Activated T-cell treated with anti-CD3 and anti-CD28 coated beads for 4 hours (primary cell): ENCODE results near the gene TRIM38.
A peak's percentile ranks its signal among the peaks of the same experiment; 100 is the strongest.
"Not testable (repeated sequence)": the region's sequence is repeated elsewhere in the genome, so short reads cannot be mapped to it uniquely, and the experiment has no call there.

Source experiments
- DNase-seq: peaks from one replicate; pipeline ENCODE4 v3.0.0-alpha.2; 2020

The TRIM38 gene

DNA sequence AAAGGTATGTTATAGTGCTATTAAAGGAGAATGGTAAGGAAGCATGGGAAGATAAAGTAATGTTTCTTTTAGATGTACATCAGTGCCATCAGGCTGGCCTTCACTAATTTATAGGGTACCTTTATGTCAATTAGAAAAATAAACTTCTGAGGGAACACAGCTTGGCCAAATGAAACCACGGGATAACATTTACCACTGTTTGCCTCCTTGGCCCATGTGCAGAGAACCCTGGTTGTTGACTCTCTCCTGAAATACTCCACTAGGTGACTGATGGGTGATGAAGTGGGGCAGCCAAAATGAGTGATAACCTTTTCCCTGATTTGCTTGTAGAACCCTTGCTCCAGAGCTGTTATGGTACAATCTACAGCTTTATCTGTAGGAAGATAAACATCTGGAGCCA is 9.5 kb downstream of the TRIM38 start:
- no peak for DNase-seq

DNA sequence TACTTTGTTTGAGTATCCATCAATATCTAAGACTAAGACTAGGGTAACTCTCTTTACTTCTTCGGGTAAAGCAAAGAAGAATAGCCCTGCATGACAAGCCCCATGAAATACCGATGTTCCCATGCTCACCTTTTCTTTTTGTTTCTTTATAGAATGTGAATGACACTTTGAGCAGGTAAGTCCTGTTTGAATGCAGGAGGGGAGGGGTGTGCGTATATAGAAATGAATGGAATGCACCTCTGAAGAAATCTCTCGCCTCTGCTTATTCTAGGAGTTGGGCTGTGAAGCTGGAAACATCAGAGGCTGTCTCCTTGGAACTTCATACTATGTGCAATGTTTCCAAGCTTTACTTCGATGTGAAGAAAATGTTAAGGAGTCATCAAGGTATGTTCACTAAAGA is 10.3 kb downstream of the TRIM38 start:
- DNase-seq = no peak

DNA sequence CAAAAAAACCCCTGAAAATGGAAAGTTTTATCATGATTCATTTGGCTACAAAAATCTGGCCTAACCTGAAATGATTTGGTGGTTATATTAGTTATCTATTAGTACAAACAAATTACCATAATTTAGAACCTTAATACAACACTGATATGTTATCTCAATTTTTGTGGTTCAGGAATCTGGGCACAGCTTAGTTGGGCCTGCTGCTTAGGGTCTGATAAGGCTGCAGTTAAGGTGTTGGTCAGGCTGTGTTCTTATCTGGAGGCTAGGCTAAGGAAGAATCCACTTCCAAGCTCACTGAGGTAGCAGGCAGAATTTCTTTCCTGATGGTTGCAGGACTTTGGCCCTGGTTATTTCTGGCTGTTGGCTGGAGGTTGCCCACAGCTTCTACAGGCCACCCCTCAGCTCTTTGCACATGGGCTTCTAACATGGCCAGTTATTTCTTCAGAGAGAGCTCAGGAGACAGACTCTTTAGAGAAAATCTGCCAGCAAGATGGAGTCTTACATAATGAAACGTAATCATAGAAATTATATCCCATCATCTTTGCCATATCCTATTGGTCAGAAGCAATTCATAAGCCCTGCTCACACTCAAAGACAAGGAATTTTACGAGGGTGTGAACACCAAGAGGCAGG is 11.4 kb downstream of the TRIM38 start:
- DNase-seq = no peak

DNA sequence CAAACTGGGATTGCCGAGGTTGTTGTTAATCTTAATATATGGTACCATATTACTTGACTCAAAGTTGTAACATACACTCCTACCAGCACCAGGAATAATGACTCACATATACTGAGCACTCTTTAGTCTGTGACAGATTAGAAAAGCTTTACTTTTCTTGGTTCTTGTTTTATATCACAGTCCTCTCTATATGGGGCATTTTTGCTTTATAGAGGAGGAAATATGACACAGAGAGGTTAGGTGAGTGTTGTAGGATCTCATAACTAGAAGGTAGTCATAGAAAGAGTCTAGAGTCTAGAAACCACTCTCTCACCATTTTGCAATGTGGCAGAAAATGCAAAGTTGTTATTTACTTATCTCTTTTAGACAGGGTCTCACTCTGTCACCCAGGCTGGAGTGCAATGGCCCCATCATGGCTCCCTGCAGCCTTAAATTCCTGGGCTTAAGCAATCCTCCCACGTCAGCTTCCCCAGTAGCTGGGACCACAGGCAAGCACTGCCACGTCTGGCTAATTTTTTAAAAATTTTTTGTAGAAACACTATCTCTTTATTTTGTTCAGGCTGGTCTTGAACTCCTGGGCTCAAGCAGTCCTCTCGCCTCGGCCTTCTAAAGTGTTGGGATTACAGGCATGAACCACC is 13.4 kb downstream of the TRIM38 start:
- DNase-seq = no peak

DNA sequence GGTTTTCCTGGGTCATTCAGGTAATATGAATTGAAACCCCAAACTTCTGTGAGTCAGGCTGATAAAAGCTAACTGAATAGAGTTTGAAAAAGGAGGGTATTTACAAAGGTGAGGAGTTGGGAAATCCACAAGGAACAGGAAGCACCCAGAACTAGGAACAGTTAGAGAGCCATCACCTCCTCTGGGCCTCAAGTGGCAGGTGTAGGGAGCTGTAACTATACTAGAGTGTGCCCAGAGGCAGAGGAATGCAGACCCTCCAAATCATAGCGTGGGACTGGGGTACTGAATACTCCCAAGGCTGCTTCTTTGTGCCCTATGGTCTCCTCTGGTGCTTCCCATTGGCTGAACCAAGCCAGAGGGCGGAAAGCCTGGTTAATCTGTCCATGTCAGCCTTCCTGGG is 18.3 kb downstream of the TRIM38 start:
- no peak for DNase-seq

DNA sequence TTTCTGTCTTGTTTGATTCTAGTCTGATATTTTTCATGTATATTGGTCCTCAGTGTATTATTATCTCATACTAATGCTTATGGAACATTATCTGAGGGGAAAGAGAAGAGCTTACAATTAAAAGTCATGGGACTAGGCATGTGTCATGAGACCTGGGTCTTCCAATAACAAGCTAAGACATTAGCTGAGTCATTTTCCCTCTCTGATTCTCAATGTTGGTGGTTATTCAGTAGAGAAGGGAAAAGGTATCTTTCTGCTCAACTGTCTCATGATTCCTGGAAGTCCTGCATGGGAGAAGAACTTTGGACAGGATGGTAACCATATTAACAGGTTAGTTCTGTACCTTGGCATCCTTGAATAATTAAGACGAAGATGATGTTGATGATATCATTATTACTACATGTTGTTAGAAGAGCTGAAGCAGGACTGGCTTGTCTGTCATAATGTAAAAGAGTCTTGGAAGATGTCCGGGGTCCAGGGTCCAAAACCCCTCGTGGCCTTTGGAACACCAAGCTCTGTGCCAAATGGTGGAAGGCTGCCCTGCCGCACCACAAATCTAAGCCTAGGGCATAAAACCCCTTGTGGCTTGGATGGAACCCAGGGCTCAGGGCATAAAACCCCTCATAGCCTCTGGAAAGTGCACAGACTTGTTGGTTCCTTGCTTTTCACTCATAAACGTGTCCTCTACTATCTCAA is 19.1 kb downstream of the TRIM38 start:
- no peak for DNase-seq

DNA sequence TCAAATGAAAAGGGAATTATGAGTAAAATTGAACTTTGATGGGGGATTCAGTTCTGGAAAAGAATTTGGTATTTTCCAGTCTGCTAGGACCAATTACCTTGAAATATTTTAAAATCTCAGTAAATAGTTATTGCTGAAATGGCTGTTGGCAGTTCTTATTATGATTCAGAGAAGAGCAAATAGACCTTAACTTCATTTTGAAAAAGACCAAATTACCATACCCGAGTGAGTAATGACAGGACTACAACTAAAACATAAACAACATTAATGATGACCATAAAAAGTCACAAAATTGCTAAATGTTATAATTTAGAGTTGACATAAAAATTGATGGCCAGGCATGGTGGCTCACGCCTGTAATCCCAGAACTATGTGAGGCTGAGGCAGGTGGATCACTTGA is 21.7 kb downstream of the TRIM38 start:
- no peak for DNase-seq

DNA sequence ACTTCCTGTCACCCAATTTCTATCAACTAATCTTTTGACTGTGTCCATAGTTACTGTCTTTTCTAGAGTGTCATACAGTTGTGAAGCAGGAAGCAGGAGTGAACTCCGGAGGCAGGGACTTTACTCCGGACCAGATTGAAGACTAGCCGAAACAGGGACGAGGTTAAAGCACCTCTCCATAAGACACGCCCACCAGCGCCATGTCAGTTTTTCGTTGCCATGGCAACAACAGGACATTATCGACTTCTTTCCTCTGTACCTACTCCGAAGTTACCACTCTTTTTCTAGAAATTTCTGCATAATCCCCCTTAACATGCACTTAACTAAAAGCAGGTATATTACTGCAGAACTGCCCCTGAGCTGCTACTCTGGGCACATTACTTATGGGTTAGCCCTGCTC is 25.2 kb downstream of the TRIM38 start:
- no peak for DNase-seq

DNA sequence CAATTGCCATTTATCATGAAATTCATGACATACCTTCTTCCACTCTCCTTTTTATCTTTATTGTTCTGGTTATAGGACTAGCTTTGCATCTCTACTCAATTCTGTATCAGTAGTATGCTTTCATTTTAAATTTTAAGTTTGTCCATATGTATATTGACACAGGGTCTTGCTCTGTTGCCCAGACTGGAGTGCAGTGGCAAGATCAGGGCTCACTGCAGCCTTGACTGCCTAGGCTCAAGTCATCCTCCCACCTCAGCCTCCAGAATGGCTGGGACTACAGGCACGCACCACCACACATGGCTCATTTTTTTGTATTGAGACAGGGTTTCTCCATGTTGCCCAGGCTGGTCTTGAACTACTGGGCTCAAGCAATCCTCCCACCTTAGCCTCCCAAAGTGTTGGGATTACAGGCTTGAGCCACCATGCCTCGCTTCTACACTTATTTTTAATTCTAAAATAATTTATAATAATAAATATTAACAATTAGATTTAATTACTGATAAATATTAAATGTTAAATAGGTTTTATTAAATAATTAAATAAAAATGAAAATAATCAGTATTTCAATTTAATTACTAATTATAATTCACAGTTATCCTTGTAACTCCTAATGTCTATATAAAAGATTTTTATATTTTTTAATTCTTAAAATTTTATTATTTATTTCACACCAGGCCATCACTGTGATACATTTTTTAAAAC is 27.7 kb downstream of the TRIM38 start:
- no peak for DNase-seq

DNA sequence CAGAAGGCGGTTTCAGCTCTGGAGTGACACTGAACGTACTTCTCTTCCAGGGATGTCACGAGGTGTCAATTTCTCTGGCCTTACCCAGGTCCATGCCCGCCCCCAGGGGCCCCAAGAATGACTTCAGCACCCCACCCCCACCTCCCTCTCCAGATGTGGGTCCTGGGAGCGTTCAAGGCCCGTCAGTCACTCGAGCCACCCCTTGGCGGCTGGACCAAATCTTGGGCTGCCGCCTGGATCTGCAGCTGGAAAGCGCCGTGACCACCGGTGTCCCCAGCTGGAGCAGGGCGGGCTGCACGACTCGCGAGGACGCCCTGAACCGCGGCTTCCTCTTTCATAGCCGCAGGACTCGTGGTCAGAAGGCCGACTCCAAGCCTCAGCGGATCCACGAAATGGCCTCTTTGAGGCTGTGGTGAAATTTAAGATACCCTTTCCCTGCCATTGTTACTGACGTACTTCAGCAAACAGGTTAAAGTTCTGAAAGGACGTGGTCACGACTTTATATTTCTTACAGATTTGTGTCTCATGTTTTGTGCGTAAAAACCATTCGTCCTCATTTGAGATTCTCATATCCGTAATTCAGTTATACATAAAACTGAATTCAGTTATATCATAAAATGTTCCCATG is 29.3 kb downstream of the TRIM38 start:
- DNase-seq = peak; percentile 9

DNA sequence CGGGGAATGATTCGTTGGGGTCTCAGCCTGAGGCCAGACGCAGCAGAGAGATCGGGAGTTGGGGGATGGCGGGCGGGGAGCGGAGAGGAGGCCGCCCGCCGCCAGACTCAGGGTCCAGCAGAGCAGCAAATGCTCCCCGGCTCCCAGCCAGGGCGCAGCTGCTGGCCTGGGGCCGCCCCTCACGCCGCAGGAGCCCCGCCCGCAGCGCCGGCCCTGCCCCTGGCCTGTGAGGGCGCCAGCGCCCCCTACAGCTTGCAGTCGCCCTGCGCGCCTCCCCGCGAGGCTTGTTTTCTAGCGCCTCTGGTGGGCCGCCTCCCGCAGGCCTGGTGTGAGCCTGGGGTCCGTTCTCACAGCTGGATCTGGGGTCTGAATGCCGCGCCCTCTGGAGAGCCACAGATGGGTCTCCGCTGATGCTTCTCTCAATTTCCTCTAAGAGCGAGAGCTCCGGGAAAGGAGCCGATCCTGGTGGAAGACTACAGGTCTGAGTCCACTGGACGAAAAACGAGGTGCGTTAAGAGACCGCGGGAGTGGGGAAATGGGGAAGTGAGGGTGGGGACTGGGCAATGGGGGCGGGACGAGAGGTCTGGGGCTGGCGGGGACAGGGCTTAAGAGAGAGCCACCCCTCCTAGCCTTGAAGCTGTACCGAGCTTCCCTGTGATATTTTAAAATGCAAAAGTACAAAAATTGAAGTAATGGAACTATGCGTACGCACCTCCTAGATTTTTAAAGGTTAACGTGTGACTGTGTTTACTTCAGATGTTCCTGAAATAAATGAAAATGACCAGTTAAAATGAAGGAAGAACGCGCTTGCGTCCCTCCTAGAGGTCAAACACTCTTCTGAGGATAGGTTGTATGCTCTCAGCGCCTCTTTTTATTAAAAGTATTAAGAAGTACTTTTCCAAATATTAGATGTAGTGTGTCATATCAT is 30.1 kb downstream of the TRIM38 start:
- DNase-seq = peak; percentile 92

DNA sequence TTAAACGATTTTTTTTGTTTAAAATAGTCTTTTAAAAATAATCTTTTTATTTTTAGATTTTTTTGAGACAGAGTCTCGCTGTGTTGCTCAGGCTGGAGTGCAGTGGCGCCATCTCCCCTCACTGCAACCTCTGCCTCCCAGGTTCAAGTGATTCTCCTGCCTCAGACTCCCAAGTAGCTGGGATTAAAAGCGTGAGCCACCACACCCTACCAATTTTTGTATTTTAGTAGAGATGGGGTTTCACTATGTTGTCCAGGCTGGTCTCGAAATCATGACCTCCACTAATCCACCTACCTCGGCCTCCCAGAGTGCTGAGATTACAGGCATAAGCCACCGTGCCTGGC is 30.7 kb downstream of the TRIM38 start:
- not testable (repeated sequence) for DNase-seq

DNA sequence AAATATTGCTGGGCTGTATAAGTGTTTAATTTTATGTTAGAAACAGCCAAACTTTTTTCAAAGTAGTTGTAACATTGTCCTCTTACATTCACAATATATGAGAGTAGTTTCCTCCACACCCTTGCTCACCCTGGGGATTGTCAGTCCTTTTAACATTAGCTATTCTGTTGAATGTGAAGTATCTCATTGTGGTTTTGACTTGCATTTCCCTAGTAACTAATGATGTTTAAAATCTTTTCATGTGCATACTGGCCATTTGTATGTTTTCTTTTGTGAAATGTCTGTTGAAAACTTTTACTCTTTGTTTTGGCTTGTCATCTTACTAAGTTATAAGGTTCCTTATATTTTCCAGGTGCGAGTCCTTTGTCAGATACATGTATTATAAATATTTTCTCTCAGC is 32.9 kb downstream of the TRIM38 start:
- DNase-seq = no peak

DNA sequence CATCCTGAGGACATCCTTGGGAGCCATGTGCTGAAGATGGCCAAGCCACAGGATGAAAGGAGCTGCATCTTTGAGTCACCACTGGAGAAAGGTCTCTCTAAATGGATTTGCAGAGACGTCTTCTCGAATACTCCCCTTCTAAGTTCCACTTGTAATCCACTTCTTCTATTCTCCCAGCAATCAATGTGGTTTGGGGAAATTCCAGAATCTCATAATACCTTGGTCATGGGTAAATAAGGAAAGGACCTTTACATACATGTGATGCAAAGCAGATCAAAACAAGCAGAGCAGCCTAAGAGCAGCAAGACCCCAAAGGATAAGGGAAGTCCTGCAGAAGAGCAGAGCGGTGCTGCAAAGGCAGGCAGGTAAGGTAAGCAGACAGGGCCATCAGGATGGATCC is 35.3 kb downstream of the TRIM38 start:
- no peak for DNase-seq

DNA sequence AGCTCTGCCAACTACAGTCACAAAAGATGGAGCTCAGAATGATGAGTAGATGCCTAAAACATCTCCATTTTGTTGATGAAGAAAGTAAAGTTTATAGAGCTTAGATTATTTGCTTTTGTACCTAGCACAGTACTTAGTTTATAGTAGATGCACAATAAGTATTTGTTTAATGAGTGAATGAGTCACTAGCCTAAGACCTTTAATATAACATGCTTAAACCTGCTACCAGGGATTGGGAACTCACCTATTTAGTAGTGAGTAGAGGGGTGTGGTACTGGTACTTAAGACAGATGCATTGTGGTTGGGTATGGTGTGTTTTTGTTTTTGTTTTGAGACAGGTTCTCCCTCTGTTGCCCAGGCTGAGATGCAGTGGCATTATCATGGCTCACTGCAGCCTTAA is 35.8 kb downstream of the TRIM38 start:
- no peak for DNase-seq

DNA sequence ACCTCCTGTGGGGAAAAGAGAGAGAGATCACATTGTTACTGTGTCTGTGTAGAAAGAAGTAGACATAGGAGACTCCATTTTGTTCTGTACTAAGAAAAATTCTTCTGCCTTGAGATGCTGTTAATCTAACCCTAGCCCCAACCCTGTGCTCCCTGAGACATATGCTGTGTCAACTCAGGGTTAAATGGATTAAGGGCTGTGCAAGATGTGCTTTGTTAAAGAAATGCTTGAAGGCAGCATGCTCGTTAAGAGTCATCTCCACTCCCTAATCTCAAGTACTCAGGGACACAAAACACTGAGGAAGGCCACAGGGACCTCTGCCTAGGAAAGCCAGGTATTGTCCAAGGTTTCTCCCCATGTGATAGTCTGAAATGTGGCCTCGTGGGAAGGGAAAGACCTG is 36.6 kb downstream of the TRIM38 start:
- DNase-seq = not testable (repeated sequence)

DNA sequence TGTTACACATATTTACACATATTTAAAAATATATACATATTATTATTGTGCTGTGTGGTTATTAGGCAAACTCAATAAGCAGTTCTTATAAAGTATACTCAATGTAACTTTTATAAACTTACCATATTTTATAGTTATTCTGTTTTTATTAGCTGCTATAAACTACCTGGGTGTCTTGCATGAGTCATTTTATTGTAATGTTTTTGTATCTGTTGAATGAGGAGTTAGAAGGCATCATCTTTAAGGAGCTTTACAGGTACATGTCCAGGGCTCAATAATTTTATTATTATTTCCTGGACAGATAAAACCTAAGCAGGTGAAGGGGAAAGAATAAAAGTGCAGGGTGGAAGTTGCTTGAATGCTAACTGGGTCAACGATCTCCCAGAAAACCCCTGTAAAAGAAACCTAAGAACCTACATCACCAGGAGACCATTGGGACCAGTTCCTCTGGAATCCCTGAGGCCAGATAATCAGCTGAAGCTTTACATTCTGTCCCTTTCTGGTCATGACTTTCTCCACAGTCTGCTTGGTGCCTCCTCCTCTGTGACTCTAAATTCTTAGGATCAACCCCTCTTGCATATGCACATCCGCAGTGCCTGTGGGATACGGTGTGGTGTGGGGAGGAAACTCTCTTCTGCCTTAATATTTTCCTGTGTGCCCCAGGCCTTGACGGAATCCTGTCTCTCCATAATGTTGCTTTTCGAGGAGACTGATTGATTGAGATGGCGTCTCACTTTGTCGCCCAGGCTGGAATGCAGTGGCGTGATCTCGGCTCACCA is 38.0 kb downstream of the TRIM38 start:
- no peak for DNase-seq

DNA sequence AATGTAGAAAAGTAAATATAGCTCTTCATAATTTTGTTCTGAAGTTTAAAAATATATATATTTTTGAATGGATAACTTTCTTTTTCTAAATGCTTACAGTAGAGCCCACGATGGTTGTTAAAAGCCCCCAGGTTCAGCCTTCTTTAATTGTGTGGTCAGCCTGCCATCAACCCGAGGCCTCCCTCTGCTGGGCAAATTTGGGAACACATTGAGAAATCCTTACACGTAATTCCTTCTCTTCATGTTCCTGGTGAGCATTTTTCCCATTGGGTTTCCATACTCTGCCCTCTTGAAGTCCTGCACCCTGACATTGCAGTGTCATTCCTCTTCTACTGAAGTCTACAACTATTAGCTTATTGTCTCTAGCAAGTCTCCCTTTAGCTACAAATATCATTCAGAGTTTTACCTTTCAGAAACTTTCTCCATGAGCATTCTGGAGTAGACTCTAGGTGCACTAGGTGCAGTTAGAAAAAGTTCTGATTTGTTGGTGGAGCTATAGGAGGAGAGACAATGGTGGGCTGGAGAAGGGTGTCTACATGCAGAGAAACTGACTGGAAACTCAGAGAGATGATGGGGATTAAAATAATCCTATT is 40.6 kb downstream of the TRIM38 start:
- DNase-seq = peak; percentile 38

DNA sequence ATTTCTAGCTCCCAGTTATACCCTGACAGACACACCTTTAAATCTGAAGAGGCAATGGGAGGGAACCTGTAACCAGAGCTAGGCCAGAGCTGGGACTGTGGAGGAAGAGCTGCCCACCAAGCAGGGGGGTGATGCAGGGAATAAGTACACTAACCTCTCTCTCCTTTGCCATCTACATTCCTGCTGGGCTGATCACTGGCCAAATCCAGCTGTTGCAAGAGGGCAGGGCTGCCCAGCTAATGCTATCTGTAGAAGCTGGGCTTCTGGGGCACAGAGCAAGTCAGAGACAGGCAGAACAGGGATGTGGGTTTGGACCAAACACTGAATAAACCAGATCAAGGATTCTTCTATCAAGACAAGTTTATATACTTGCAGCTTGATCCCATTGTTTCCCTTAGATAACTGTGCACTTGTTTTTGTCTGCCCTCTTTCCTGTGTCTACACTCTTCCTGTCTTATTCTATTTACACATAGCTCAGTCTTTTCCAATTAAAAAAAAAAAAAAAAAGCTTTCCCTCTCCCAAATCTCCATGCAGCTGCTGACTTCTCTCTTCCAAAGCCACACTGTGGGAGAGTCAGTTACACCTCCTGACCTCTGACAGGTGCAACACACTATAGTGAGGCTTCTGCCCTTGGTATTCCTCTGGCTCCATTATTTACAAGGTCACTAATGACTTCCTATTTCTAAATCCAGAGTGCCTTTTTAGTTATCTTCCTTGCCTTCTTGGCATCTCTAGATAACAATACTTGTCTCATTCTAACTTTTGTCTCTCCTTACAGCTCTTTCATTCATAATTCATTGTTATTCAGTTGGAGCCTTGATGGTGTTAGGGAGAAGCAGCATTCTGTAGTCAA is 43.7 kb downstream of the TRIM38 start:
- no peak for DNase-seq

DNA sequence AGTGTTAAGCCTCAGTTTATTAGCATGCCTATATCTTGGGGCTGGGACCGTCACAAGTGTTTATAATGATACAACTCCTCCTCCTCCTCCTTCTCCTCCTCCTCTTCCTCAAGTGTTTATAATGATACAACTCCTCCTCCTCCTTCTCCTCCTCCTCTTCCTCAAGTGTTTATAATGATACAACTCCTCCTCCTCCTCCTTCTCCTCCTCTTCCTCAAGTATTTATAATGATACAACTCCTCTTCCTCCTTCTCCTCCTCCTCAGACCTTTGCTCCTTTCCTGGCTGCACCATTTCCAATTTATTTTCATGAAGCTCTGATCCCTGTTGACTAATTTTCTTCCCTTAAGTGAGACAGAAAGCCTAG is 44.3 kb downstream of the TRIM38 start:
- not testable (repeated sequence) for DNase-seq
